ENCODE data around the gene LRRC2. TPM values are rescaled to one million over a fixed set of nuclear protein-coding genes. Genes with fewer than 3 reads are reported as not detected.

LRRC2 gene
- total RNA-seq, 1 donor from 2014 or later: not detected

GRCh38 chr3:46503200-46503874 lies 62.8 kb downstream of the LRRC2 start:
- Mint-ChIP-seq H3K27me3 (no peaks in the 10 kb centered on the region), H3K9me3 (peaks cover 10% of the 10 kb centered on the region), H3K36me3 (ENCODE audit: low read depth) (no peaks in the 10 kb centered on the region), H3K4me1 (peaks cover 43% of the 10 kb centered on the region), H3K4me3 (no peak overlapping the region), H3K27ac (no peak overlapping the region)
- no peak for TF ChIP-seq CTCF (IDR thresholded peaks at IDR 0.05)
- DNase-seq (no peak), ATAC-seq (ENCODE audit: low read depth) (no peak)
- CTCF ChIA-PET: interaction anchor here (1.0 to 2.1 kb wide), 3 partner anchors 14 to 127 kb away, joined by 4 to 10 read pairs (median 5); no protein-coding TSS in a partner anchor
- POLR2A ChIA-PET: interaction anchor here (0.6 to 1.7 kb wide), 3 partner anchors 35 to 1986 kb away, joined by 4 to 7 read pairs (median 4); no protein-coding TSS in a partner anchor
- intact Hi-C loops (cut with micrococcal nuclease): no loop called here

- no peak overlapping the region for H3K27ac Mint-ChIP-seq
- no peaks in the 10 kb centered on the region for H3K36me3 Mint-ChIP-seq (ENCODE audit: low read depth)
- ChIA-PET CTCF (interaction anchor here (2.1 kb wide), 1 partner anchor 13 kb away, joined by 10 read pairs; no protein-coding TSS in a partner anchor), POLR2A (no interaction called here)
- no peak overlapping the region for H3K4me3 Mint-ChIP-seq
- peaks cover 10% of the 10 kb centered on the region for H3K9me3 Mint-ChIP-seq
- ATAC-seq (ENCODE audit: low read depth) (no peak), DNase-seq (no peak)
- H3K27me3 Mint-ChIP-seq: no peaks in the 10 kb centered on the region
- no peak for TF ChIP-seq CTCF (IDR thresholded peaks at IDR 0.05)
- H3K4me1 Mint-ChIP-seq: peaks cover 47% of the 10 kb centered on the region
- intact Hi-C loops (cut with micrococcal nuclease): no loop called here
These were observed 64.4 kb downstream of the LRRC2 start for GRCh38 chr3:46501702-46502101.

DNA sequence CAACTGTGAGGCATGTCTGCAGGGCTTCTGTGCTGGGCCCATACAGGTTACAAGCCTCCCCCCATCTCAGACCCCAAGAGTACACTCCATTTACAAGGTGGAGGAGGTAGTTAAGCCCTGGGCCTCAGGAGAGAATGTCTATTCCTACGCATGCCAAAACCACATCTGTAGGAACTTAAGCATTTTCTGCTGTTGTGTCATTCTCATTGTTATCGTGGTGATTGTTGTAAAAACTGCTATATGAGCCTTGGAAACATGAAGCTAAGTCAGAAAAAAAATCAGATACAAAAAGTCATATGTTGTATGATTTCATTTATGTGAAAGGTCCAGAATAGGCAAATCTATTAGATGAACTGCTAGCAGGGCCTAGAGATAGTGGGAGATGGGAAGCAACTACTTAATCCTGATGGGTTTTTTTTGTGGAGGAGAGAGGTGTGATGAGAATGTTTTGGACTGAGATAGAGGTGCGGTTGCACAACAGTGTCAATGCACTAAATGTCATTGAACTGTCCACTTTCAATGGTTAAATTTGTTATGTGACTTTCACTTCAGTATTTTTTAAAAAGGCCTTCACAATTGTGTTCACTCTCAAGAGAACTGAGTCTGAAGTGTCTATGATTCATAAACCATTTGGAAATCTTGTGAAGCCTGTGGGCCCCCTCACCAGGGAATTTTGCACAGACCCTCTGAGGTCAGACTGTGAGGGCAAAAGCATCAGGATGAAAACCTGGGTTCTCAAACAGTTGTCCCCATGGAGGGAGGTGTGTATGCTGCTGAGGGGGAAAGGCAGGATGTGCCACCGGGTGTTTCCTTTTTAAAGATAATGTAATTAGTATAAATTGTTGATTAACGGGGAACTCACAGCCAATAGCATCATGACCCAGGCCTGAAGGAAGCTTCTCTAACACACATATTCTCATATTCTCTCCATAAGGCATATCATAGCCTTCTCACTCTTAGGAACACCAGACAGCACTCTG lies 65.2 kb downstream of the LRRC2 start:
- H3K9me3 Mint-ChIP-seq: peaks cover 10% of the 10 kb centered on the region
- POLR2A ChIA-PET: interaction anchor here (1.3 kb wide), 1 partner anchor 41 kb away, joined by 3 read pairs; no protein-coding TSS in a partner anchor
- H3K36me3 Mint-ChIP-seq (ENCODE audit: low read depth): no peaks in the 10 kb centered on the region
- H3K27me3 Mint-ChIP-seq: no peaks in the 10 kb centered on the region
- TF ChIP-seq CTCF (IDR thresholded peaks at IDR 0.05): no peak
- ATAC-seq (ENCODE audit: low read depth) (peak; percentile 30), DNase-seq (no peak)
- peak overlapping the region; percentile 0 for H3K27ac Mint-ChIP-seq
- intact Hi-C loops (cut with micrococcal nuclease): no loop called here
- H3K4me1 Mint-ChIP-seq: peaks cover 50% of the 10 kb centered on the region
- CTCF ChIA-PET: interaction anchor here (0.7 to 1.5 kb wide), 2 partner anchors 12 to 13 kb away, joined by 4 read pairs; no protein-coding TSS in a partner anchor
- H3K4me3 Mint-ChIP-seq: peak overlapping the region; percentile 12

DNA sequence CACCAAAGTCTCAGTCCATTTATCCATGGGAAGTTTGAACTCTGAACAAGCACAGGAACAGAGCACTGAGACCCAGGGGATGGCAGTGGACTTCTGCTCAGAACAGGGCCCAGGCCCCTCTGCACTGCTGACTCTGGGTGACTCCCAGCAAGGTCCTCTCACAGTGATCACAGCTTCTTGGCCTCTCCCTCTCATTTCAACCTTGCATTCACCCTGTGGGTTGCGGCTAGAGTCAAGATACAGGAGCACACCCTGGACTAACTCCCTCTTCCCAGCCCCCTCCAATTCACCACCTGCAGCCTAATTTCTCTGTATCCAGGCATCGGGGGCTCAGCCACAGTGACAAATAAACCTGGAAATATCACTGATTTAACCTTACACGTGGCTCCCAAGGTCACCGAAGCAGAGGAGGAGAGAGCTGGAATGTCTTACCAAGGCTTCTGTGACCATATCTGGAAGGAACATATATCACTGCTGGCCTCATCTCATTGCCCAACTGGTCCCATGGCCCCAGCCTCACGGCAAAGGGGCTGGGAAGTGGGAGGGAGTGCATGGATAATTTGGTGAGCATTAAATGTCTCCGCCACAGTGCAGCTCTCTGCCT lies 67.1 kb downstream of the LRRC2 start:
- DNase-seq (no peak), ATAC-seq (ENCODE audit: low read depth) (no peak)
- H3K36me3 Mint-ChIP-seq (ENCODE audit: low read depth): no peaks in the 10 kb centered on the region
- intact Hi-C loops (cut with micrococcal nuclease): no loop called here
- peaks cover 2% of the 10 kb centered on the region for H3K9me3 Mint-ChIP-seq
- TF ChIP-seq CTCF (IDR thresholded peaks at IDR 0.05): no peak
- H3K27ac Mint-ChIP-seq: no peak overlapping the region
- peaks cover 38% of the 10 kb centered on the region for H3K4me1 Mint-ChIP-seq
- POLR2A ChIA-PET: interaction anchor here (1.7 kb wide), 1 partner anchor 9 kb away, joined by 7 read pairs; no protein-coding TSS in a partner anchor
- H3K4me3 Mint-ChIP-seq: no peak overlapping the region
- no peaks in the 10 kb centered on the region for H3K27me3 Mint-ChIP-seq
- CTCF ChIA-PET: interaction anchor here (1.6 to 4.0 kb wide), 2 partner anchors 10 to 40 kb away, joined by 5 to 21 read pairs; no protein-coding TSS in a partner anchor

Data from activated B cell treated with CpG ODN at 0.5 μM for 24 hours (primary cell).